ENCODE results near the gene PPP1R12C.

The PPP1R12C gene

DNA sequence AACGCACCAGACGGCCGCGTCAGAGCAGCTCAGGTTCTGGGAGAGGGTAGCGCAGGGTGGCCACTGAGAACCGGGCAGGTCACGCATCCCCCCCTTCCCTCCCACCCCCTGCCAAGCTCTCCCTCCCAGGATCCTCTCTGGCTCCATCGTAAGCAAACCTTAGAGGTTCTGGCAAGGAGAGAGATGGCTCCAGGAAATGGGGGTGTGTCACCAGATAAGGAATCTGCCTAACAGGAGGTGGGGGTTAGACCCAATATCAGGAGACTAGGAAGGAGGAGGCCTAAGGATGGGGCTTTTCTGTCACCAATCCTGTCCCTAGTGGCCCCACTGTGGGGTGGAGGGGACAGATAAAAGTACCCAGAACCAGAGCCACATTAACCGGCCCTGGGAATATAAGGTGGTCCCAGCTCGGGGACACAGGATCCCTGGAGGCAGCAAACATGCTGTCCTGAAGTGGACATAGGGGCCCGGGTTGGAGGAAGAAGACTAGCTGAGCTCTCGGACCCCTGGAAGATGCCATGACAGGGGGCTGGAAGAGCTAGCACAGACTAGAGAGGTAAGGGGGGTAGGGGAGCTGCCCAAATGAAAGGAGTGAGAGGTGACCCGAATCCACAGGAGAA, 1.9 kb downstream of the PPP1R12C start:
- peak overlapping the region; percentile 76 for H3K4me3 ChIP-seq (ENCODE audit: low read length)
- no peak for DNase-seq (ENCODE audit: low read depth)

DNA sequence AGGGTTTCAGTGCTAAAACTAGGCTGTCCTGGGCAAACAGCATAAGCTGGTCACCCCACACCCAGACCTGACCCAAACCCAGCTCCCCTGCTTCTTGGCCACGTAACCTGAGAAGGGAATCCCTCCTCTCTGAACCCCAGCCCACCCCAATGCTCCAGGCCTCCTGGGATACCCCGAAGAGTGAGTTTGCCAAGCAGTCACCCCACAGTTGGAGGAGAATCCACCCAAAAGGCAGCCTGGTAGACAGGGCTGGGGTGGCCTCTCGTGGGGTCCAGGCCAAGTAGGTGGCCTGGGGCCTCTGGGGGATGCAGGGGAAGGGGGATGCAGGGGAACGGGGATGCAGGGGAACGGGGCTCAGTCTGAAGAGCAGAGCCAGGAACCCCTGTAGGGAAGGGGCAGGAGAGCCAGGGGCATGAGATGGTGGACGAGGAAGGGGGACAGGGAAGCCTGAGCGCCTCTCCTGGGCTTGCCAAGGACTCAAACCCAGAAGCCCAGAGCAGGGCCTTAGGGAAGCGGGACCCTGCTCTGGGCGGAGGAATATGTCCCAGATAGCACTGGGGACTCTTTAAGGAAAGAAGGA, 2.8 kb downstream of the PPP1R12C start:
- H3K4me3 ChIP-seq (ENCODE audit: low read length), result no peak overlapping the region
- no peak for DNase-seq (ENCODE audit: low read depth)
- no peak for TF ChIP-seq CTCF (IDR thresholded peaks at IDR 0.05; ENCODE audit: insufficient read depth, low read depth, low read length, missing control alignments)

More for the DNA sequence above, 1.9 kb downstream of the PPP1R12C start:
- no peak for TF ChIP-seq CTCF (IDR thresholded peaks at IDR 0.05; ENCODE audit: insufficient read depth, low read depth, low read length, missing control alignments)

GRCh38 chr19:55113570-55114039, 3.8 kb downstream of the PPP1R12C start:
- DNase-seq (ENCODE audit: low read depth), result no peak
- no peak for TF ChIP-seq CTCF (IDR thresholded peaks at IDR 0.05; ENCODE audit: insufficient read depth, low read depth, low read length, missing control alignments)

GRCh38 chr19:55112777-55113569, 4.5 kb downstream of the PPP1R12C start:
- H3K4me3 ChIP-seq (ENCODE audit: low read length), result no peak overlapping the region
- no peak for DNase-seq (ENCODE audit: low read depth)
- no peak for TF ChIP-seq CTCF (IDR thresholded peaks at IDR 0.05; ENCODE audit: insufficient read depth, low read depth, low read length, missing control alignments)

More at GRCh38 chr19:55113570-55114039, 3.8 kb downstream of the PPP1R12C start:
- no peak overlapping the region for H3K4me3 ChIP-seq (ENCODE audit: low read length)

GRCh38 chr19:55112246-55112776, 5.1 kb downstream of the PPP1R12C start:
- no peak overlapping the region for H3K4me3 ChIP-seq (ENCODE audit: low read length)
- TF ChIP-seq CTCF (IDR thresholded peaks at IDR 0.05; ENCODE audit: insufficient read depth, low read depth, low read length, missing control alignments), result no peak
- DNase-seq (ENCODE audit: low read depth), result no peak

DNA sequence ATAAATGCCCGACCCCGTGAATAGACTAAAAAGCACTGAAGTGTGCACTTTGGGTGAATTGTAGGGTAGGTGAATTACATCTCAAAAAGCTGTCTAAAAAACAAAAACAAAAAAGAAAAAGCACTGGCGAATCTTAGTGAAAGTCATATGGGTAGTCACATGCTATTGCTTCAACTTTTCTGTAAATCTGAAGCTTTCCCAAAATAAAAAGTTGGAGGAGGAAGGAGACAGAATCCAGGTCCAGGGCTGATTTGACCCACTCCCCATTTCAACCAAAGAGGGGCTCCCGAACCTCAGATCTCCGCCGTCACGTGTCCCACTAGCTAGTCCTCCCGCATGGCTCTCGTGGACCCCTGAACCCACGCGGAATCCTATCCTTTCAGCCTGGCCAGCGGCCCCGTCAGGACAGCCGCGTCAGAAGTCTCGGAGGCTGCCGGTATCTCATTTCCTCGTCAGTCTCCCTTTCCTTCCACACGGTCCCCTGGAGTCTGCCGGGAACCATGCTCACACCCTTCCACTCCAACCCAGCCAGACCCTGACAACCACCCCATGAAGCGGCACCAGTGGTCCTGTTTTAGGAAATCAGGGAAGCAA, 6.1 kb downstream of the PPP1R12C start:
- no peak overlapping the region for H3K4me3 ChIP-seq (ENCODE audit: low read length)
- TF ChIP-seq CTCF (IDR thresholded peaks at IDR 0.05; ENCODE audit: insufficient read depth, low read depth, low read length, missing control alignments), result no peak
- DNase-seq (ENCODE audit: low read depth), result no peak
